CMK (cell line): ENCODE data around the gene SGK2.
"Not testable (repeated sequence)": the region's sequence is repeated elsewhere in the genome, so short reads cannot be mapped to it uniquely, and the experiment has no call there.

Source experiments
- DNase-seq: peaks from one replicate; pipeline ENCODE4 v3.0.0-alpha.2; 2010; ENCODE audit warnings: low read depth

Gene SGK2

GRCh38 chr20:43603124-43603523, 44.3 kb downstream of the SGK2 start:
- DNase-seq, result no peak

GRCh38 chr20:43605715-43606114, 46.9 kb downstream of the SGK2 start:
- DNase-seq, result no peak

GRCh38 chr20:43607278-43607677, 48.5 kb downstream of the SGK2 start:
- not testable (repeated sequence) for DNase-seq

DNA sequence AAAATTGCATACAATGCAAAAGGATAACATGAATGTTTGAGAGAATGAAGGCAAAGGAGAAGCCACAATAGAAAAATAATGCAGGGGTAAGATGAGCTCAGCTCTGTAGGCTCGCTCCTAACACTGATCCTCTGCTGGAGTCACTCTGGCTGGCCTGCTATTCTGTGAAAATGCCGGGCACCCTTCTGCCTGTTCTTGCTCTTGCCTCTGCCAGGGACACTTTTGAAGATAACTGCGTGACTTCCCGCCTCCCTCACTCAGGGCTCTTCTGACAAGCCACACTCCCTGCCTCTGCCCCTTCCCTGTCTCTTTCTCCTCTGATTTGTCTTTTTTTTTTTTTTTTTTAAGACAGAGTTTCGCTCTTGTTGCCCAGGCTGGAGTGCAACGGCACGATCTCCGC, 72.8 kb downstream of the SGK2 start:
- DNase-seq, result no peak
